ENCODE results near the gene CLASRP.

DNA sequence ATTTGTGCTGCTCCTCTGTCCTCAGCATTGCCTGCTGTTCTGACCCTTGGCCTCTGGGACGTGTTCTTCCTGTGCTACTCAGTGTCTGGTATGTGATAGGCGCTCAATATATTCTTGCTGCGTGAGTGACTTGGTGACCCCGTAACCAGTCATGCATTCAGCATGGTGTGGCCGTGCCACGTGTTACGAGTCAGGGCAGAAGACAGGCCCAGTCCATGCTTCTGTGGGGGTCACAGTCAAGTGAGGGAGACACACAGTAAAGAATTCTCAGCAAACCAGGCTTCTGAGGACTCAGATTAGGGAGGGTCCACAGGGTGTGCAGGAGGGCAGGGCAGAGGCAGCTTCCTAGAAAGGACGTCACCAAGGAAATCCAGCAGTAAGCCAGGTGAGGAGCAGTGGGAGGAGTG is 62.0 kb downstream of the CLASRP start:
- TF ChIP-seq, protein P1, sequence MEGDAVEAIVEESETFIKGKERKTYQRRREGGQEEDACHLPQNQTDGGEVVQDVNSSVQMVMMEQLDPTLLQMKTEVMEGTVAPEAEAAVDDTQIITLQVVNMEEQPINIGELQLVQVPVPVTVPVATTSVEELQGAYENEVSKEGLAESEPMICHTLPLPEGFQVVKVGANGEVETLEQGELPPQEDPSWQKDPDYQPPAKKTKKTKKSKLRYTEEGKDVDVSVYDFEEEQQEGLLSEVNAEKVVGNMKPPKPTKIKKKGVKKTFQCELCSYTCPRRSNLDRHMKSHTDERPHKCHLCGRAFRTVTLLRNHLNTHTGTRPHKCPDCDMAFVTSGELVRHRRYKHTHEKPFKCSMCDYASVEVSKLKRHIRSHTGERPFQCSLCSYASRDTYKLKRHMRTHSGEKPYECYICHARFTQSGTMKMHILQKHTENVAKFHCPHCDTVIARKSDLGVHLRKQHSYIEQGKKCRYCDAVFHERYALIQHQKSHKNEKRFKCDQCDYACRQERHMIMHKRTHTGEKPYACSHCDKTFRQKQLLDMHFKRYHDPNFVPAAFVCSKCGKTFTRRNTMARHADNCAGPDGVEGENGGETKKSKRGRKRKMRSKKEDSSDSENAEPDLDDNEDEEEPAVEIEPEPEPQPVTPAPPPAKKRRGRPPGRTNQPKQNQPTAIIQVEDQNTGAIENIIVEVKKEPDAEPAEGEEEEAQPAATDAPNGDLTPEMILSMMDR (IDR thresholded peaks at IDR 0.05), result no peak
- no peak for TF ChIP-seq ZFX (IDR thresholded peaks at IDR 0.05; ENCODE audit: borderline replicate concordance)
